HG03520 (cell line): ENCODE results near the gene TUBGCP3.
"Not testable (repeated sequence)": the region's sequence is repeated elsewhere in the genome, so short reads cannot be mapped to it uniquely, and the experiment has no call there.

Source experiments
- ATAC-seq: cut with Tn5 transposase; IDR thresholded peaks from one replicate; pipeline ENCODE4 v1.9.1; 2021; ENCODE audit warnings: mild to moderate bottlenecking, moderate library complexity; ENCODE audit not compliant: unreplicated experiment

TUBGCP3 gene

GRCh38 chr13:112531263-112531794, 56.6 kb downstream of the TUBGCP3 start:
- ATAC-seq: no peak

GRCh38 chr13:112530861-112531260, 57.1 kb downstream of the TUBGCP3 start:
- ATAC-seq: no peak

GRCh38 chr13:112529216-112529615, 58.7 kb downstream of the TUBGCP3 start:
- no peak for ATAC-seq

GRCh38 chr13:112526146-112526853, 61.7 kb downstream of the TUBGCP3 start:
- ATAC-seq: no peak

- no peak for ATAC-seq
Measured at GRCh38 chr13:112525356-112525945, 62.5 kb downstream of the TUBGCP3 start.

- no peak for ATAC-seq
Measured at GRCh38 chr13:112522578-112522977, 65.4 kb downstream of the TUBGCP3 start.

- ATAC-seq: no peak
Measured at GRCh38 chr13:112521073-112521685, 66.8 kb downstream of the TUBGCP3 start.

GRCh38 chr13:112519517-112520060, 68.4 kb downstream of the TUBGCP3 start:
- no peak for ATAC-seq

GRCh38 chr13:112516218-112516617, 71.7 kb downstream of the TUBGCP3 start:
- ATAC-seq: no peak

GRCh38 chr13:112513761-112514160, 74.2 kb downstream of the TUBGCP3 start:
- no peak for ATAC-seq

GRCh38 chr13:112510987-112511685, 76.8 kb downstream of the TUBGCP3 start:
- ATAC-seq: no peak

GRCh38 chr13:112510002-112510780, 77.8 kb downstream of the TUBGCP3 start:
- ATAC-seq: no peak

GRCh38 chr13:112509190-112509589, 78.8 kb downstream of the TUBGCP3 start:
- ATAC-seq: no peak

GRCh38 chr13:112506046-112506445, 81.9 kb downstream of the TUBGCP3 start:
- no peak for ATAC-seq

GRCh38 chr13:112496166-112496565, 91.8 kb downstream of the TUBGCP3 start:
- no peak for ATAC-seq

- no peak for ATAC-seq
Measured at GRCh38 chr13:112495465-112495864, 92.5 kb downstream of the TUBGCP3 start.

GRCh38 chr13:112489199-112489598, 98.8 kb downstream of the TUBGCP3 start:
- ATAC-seq: no peak

- not testable (repeated sequence) for ATAC-seq
Measured at GRCh38 chr13:112488343-112489050, 99.5 kb downstream of the TUBGCP3 start.

GRCh38 chr13:112487127-112487517, 100.8 kb downstream of the TUBGCP3 start:
- no peak for ATAC-seq
